B cell (primary cell): ENCODE data around the gene BFSP1. TPM values are rescaled to one million over a fixed set of nuclear protein-coding genes. Genes with fewer than 3 reads are reported as not detected.

ENCODE experiments used
- ATAC-seq: fragments of 200-7000 bp; cut with Tn5 transposase; one replicate; pipeline ENCODE4 v1.10.0; 2021; ENCODE audit warnings: low read depth, mild to moderate bottlenecking, moderate number of reproducible peaks, moderate library complexity
- CTCF ChIA-PET: fragments of 350-600 bp; sonication (Branson Sonifier 250); formaldehyde crosslinking; loops from one replicate; lab custom pipeline; 2021; ENCODE audit warnings: antibody characterized with exemption, inconsistent platforms; lab: Charles Lee
- POLR2A ChIA-PET: fragments of 350-600 bp; sonication (Branson Sonifier 250); formaldehyde crosslinking; loops from one replicate; lab custom pipeline; 2021; ENCODE audit warnings: antibody characterized with exemption; lab: Charles Lee
- DNase-seq: peaks from one replicate; pipeline ENCODE4 v3.0.0; 2013
- H2AFZ ChIP-seq: 2 replicates; pipeline ENCODE4 v1.6.1; 2012; ENCODE audit warnings: mild to moderate bottlenecking, low read depth, low read length; ENCODE audit not compliant: insufficient read depth, poor library complexity, severe bottlenecking
- H3K27ac ChIP-seq, 2 donors: 1 replicate in 1 of 2; 2 replicates in 1 of 2; pipeline ENCODE4 v1.5.1; 2012 to 2013; ENCODE audit warnings: low read length in 2 of 2, mild to moderate bottlenecking in 2 of 2, moderate library complexity in 1 of 2
- H3K27me3 ChIP-seq, 4 experiments: fragments of 200-600 bp in 1 of 4; sonication (generic) in 1 of 4; replicated peaks in 1 of 4; 1 replicate in 2 of 4; 2 replicates in 2 of 4; pipeline versions ENCODE4 v1.6.1 to v1.7.0; 2013 to 2016; ENCODE audit warnings: low read length in 3 of 4, mild to moderate bottlenecking in 2 of 4, mixed read lengths in 1 of 4, moderate library complexity in 1 of 4; ENCODE audit not compliant: insufficient read depth in 4 of 4, control insufficient read depth in 3 of 4; ENCODE audit errors: control extremely low read depth in 1 of 4
- H3K36me3 ChIP-seq, 2 experiments: replicated peaks in 1 of 2; 1 replicate in 1 of 2; 2 replicates in 1 of 2; pipeline versions ENCODE4 v1.6.1 to v1.7.1; 2013; ENCODE audit warnings: low read length in 1 of 2; ENCODE audit not compliant: insufficient read depth in 2 of 2, control insufficient read depth in 1 of 2; ENCODE audit errors: control extremely low read depth in 1 of 2, extremely low read depth in 1 of 2
- H3K4me1 ChIP-seq, 2 donors: fragments of 200-600 bp in 1 of 2; sonication (generic) in 1 of 2; 1 replicate in 1 of 2; 2 replicates in 1 of 2; pipeline versions ENCODE4 v1.5.1 to v1.6.1; 2013 to 2017; ENCODE audit warnings: low read length in 2 of 2; ENCODE audit not compliant: control insufficient read depth in 2 of 2, insufficient read depth in 2 of 2
- H3K4me2 ChIP-seq: replicated peaks from 2 replicates; pipeline ENCODE3; 2012; ENCODE audit warnings: mild to moderate bottlenecking, low read depth, low read length; ENCODE audit not compliant: poor library complexity, severe bottlenecking
- H3K4me3 ChIP-seq, 5 experiments: fragments of 200-600 bp in 1 of 5; sonication (generic) in 1 of 5; 1 replicate in 3 of 5; 2 replicates in 2 of 5; pipeline versions ENCODE4 v1.5.1 to v1.7.0; 2011 to 2016; ENCODE audit warnings: low read length in 4 of 5, mild to moderate bottlenecking in 4 of 5, low read depth in 2 of 5, control low read depth in 1 of 5, moderate library complexity in 1 of 5; ENCODE audit not compliant: insufficient read depth in 1 of 5; ENCODE audit errors: control extremely low read depth in 1 of 5, extremely low read depth in 1 of 5
- H3K79me2 ChIP-seq: fragments of 200-600 bp; sonication (generic); one replicate; pipeline ENCODE4 v1.6.0; 2016; ENCODE audit warnings: low read length; ENCODE audit not compliant: control insufficient read depth, insufficient read depth
- H3K9ac ChIP-seq: fragments of 200-600 bp; sonication (generic); 2 replicates; pipeline ENCODE4 v1.6.1; 2017; ENCODE audit warnings: mild to moderate bottlenecking, low read length, moderate library complexity
- H3K9me3 ChIP-seq, 3 donors: one replicate each; pipeline versions ENCODE4 v1.6.1 to v1.7.1; 2013; ENCODE audit warnings: low read length in 2 of 3; ENCODE audit not compliant: control insufficient read depth in 2 of 3, insufficient read depth in 1 of 3; ENCODE audit errors: control extremely low read depth in 1 of 3
- H4K20me1 ChIP-seq: 2 replicates; pipeline ENCODE4 v1.6.0; 2012; ENCODE audit warnings: mild to moderate bottlenecking, low read length; ENCODE audit not compliant: insufficient read depth, control insufficient read depth, poor library complexity, severe bottlenecking
- H3K27ac Mint-ChIP-seq: one replicate; pipeline ENCODE4 v1.8.0; 2021; ENCODE audit warnings: mixed read lengths
- H3K27me3 Mint-ChIP-seq: one replicate; pipeline ENCODE4 v1.8.0; 2021; ENCODE audit warnings: mixed read lengths
- H3K4me1 Mint-ChIP-seq: one replicate; pipeline ENCODE4 v1.8.0; 2021; ENCODE audit warnings: mixed read lengths
- H3K4me3 Mint-ChIP-seq: one replicate; pipeline ENCODE4 v1.8.0; 2021; ENCODE audit warnings: mixed read lengths
- H3K9me3 Mint-ChIP-seq: one replicate; pipeline ENCODE4 v1.8.0; 2022; ENCODE audit warnings: mixed read lengths; ENCODE audit not compliant: insufficient read depth
- CTCF ChIP-seq: fragments of 200-600 bp; IDR thresholded peaks from one replicate; pipeline ENCODE4 v1.8.0; 2022; ENCODE audit warnings: antibody characterized with exemption, mild to moderate bottlenecking
- EZH2 ChIP-seq: IDR thresholded peaks from 2 replicates; pipeline ENCODE4 v1.6.1; 2012; ENCODE audit warnings: borderline replicate concordance, low read depth, mild to moderate bottlenecking, moderate library complexity, low read length; ENCODE audit not compliant: insufficient read depth, poor library complexity, severe bottlenecking
- WGBS: methylation state at CpG from one replicate; pipeline ENCODE4 v1.1.5; 2013; ENCODE audit warnings: missing lambda C conversion rate; ENCODE audit not compliant: insufficient coverage; 5-methylcytosine and 5-hydroxymethylcytosine counted together
- intact Hi-C: fragments of 100-400 bp; cut with micrococcal nuclease; formaldehyde crosslinking; loops from one replicate; pipeline ENCODE4 v1.10.0; 2022
- polyA plus RNA-seq: library from polyadenylated mRNA; depleted of rRNA; stranded (reverse); fragments of >200 nt; gene quantifications from 2 replicates; pipeline ENCODE4 v1.2.3, GENCODE V29; 2012
- total RNA-seq, 2 donors: library from RNA; stranded (reverse); fragments of 120-200 nt in 1 of 2; gene quantifications; 1 replicate in 1 of 2; 2 replicates in 1 of 2; pipeline versions ENCODE4 v1.2.3 to v1.2.4, GENCODE V29; 2013 to 2022

The BFSP1 gene
- total and polyA plus RNA-seq, 2 donors (not counting 1 experiment from before 2014, with no cell fraction given): not detected

GRCh38 chr20:17542481-17542880, 11.3 kb upstream of the BFSP1 start:
- H2AFZ ChIP-seq: no peak overlapping the region
- ATAC-seq (no peak), DNase-seq (no peak)
- H3K27ac Mint-ChIP-seq: no peak overlapping the region
- no peak overlapping the region for H3K9ac ChIP-seq
- TF ChIP-seq EZH2 (no peak), CTCF (no peak)
- no peaks in the 10 kb centered on the region for H3K79me2 ChIP-seq
- no peaks in the 10 kb centered on the region for H3K36me3 ChIP-seq
- ChIA-PET POLR2A (no interaction called here), CTCF (interaction anchor here (1.1 to 1.8 kb wide), 3 partner anchors 14 to 474 kb away, joined by 3 to 5 read pairs (median 3); no protein-coding TSS in a partner anchor)
- no peak overlapping the region for H3K4me2 ChIP-seq
- no peaks in the 10 kb centered on the region for H3K4me1 ChIP-seq
- intact Hi-C loops: no loop called here
- H4K20me1 ChIP-seq: no peaks in the 10 kb centered on the region
- peaks cover 52% of the 10 kb centered on the region for H3K27me3 Mint-ChIP-seq
- H3K9me3 Mint-ChIP-seq: no peaks in the 10 kb centered on the region
- H3K9me3 ChIP-seq: no peaks in the 10 kb centered on the region
- no peak overlapping the region for H3K4me3 Mint-ChIP-seq
- H3K27me3 ChIP-seq: peaks cover 0 to 11% (median 2%) of the 10 kb centered on the region in 4 experiments
- WGBS: no CpG with 5 or more reads among the region's 1 CpG
- no peaks in the 10 kb centered on the region for H3K4me1 Mint-ChIP-seq
- H3K4me3 ChIP-seq: no peak overlapping the region
- no peak overlapping the region for H3K27ac ChIP-seq

DNA sequence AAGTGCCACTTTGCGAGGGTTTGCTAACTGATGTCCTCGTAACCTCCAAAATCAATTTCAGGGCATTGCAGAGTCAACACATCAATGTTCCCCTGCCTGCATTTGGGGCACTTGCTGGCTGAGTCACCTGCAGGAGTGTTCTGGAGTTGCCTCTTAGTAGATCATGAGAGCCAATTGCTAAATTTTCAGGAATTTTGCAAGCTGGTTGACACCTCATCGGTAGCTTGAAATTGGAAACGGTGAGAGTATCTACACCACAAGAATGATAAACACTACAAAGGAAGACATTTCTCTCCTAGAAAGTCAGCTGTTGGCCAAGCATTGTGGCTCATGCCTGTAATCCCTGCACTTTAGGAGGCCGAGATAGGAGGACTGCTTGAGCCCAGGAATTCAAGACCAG, 10.8 kb upstream of the BFSP1 start:
- Histone ChIP-seq H4K20me1 (no peaks in the 10 kb centered on the region), H3K79me2 (no peaks in the 10 kb centered on the region), H3K27ac (no peak overlapping the region), H3K4me1 (no peaks in the 10 kb centered on the region), H3K9me3 (no peaks in the 10 kb centered on the region), H3K4me3 (no peak overlapping the region), H3K27me3 (peaks cover 0 to 11% (median 2%) of the 10 kb centered on the region in 4 experiments), H3K4me2 (no peak overlapping the region), H3K9ac (no peak overlapping the region), H3K36me3 (no peaks in the 10 kb centered on the region), H2AFZ (no peak overlapping the region)
- TF ChIP-seq CTCF (no peak), EZH2 (no peak)
- H3K4me3 Mint-ChIP-seq: no peak overlapping the region
- POLR2A ChIA-PET: no interaction called here
- H3K27me3 Mint-ChIP-seq: peaks cover 51% of the 10 kb centered on the region
- CTCF ChIA-PET: interaction anchor here (1.1 to 1.8 kb wide), 3 partner anchors 14 to 475 kb away, joined by 3 to 7 read pairs (median 3); no protein-coding TSS in a partner anchor
- WGBS: 100% methylated on average over 4 of the region's 5 CpGs
- no peaks in the 10 kb centered on the region for H3K4me1 Mint-ChIP-seq
- H3K27ac Mint-ChIP-seq: no peak overlapping the region
- intact Hi-C loops: no loop called here
- no peak for ATAC-seq
- DNase-seq: no peak
- no peaks in the 10 kb centered on the region for H3K9me3 Mint-ChIP-seq
